OCI-LY1 (cell line): Measurements from ENCODE around the gene CCIN.

ENCODE experiments used
- H2AFZ ChIP-seq: fragments of 200-600 bp; sonication (generic), shearing (Covaris generic); 2 replicates; pipeline ENCODE4 v1.6.0; 2014; ENCODE audit warnings: antibody characterized with exemption, mild to moderate bottlenecking, low read length
- H3F3A ChIP-seq: fragments of 200-600 bp; sonication (generic), shearing (Covaris generic); 2 replicates; pipeline ENCODE4 v1.6.0; 2014; ENCODE audit warnings: mild to moderate bottlenecking, antibody characterized with exemption, low read length, moderate library complexity; ENCODE audit not compliant: insufficient read depth
- H3K27ac ChIP-seq: fragments of 200-600 bp; sonication (generic); 2 replicates; pipeline ENCODE4 v1.5.1; 2014; ENCODE audit warnings: low read length, mixed run types, mild to moderate bottlenecking, low read depth; ENCODE audit not compliant: poor library complexity, severe bottlenecking
- H3K27me3 ChIP-seq: fragments of 200-600 bp; sonication (generic); 2 replicates; pipeline ENCODE4 v1.6.0; 2014; ENCODE audit warnings: antibody characterized with exemption, mild to moderate bottlenecking, low read length, moderate library complexity; ENCODE audit not compliant: insufficient read depth
- H3K36me3 ChIP-seq: fragments of 200-600 bp; sonication (generic); 2 replicates; pipeline ENCODE4 v1.6.1; 2014; ENCODE audit warnings: mild to moderate bottlenecking, antibody characterized with exemption, low read length, moderate library complexity, mixed read lengths; ENCODE audit not compliant: insufficient read depth
- H3K4me1 ChIP-seq: fragments of 200-600 bp; sonication (generic); 2 replicates; pipeline ENCODE4 v1.5.1; 2014; ENCODE audit warnings: mild to moderate bottlenecking, low read length, moderate library complexity; ENCODE audit not compliant: insufficient read depth, severe bottlenecking
- H3K4me2 ChIP-seq: fragments of 200-600 bp; sonication (generic), shearing (Covaris generic); 2 replicates; pipeline ENCODE4 v1.6.1; 2014; ENCODE audit warnings: low read length
- H3K4me3 ChIP-seq: fragments of 200-600 bp; sonication (generic); 2 replicates; pipeline ENCODE4 v1.5.1; 2014; ENCODE audit warnings: low read length, low read depth, mild to moderate bottlenecking, mixed read lengths; ENCODE audit not compliant: poor library complexity, severe bottlenecking
- H3K79me2 ChIP-seq: fragments of 200-600 bp; shearing (Covaris generic); 2 replicates; pipeline ENCODE4 v1.6.1; 2016; ENCODE audit warnings: mixed run types, low read length, mixed read lengths; ENCODE audit not compliant: insufficient read depth
- H3K9ac ChIP-seq: fragments of 200-600 bp; sonication (generic), shearing (Covaris generic); 2 replicates; pipeline ENCODE4 v1.6.1; 2014; ENCODE audit warnings: mild to moderate bottlenecking, low read length, mixed read lengths
- H3K9me2 ChIP-seq: fragments of 200-600 bp; sonication (generic), shearing (Covaris generic); 2 replicates; pipeline ENCODE4 v1.6.1; 2014; ENCODE audit warnings: low read depth, mild to moderate bottlenecking, low read length, mixed read lengths
- H3K9me3 ChIP-seq: fragments of 200-600 bp; shearing (Covaris generic); 2 replicates; pipeline ENCODE4 v1.6.1; 2014; ENCODE audit warnings: low read length, mixed read lengths
- H4K20me1 ChIP-seq: fragments of 200-600 bp; sonication (generic), shearing (Covaris generic); 2 replicates; pipeline ENCODE4 v1.6.0; 2016; ENCODE audit warnings: mild to moderate bottlenecking, low read length; ENCODE audit not compliant: insufficient read depth
- CTCF ChIP-seq: fragments of 200-600 bp; sonication (generic), shearing (Covaris generic); IDR thresholded peaks from 2 replicates; pipeline ENCODE4 v1.5.1; 2017; ENCODE audit warnings: mild to moderate bottlenecking, antibody characterized with exemption, low read length, moderate library complexity, mixed read lengths
- EZH2 ChIP-seq: fragments of 200-600 bp; sonication (generic), shearing (Covaris generic); IDR thresholded peaks from 2 replicates; pipeline ENCODE4 v1.8.0; 2017; ENCODE audit warnings: borderline replicate concordance, mixed run types, mild to moderate bottlenecking, antibody characterized with exemption, low read length, moderate library complexity, mixed read lengths

The CCIN gene

GRCh38 chr9:36194326-36195000 is 25.3 kb downstream of the CCIN start:
- H3F3A ChIP-seq: no peaks in the 10 kb centered on the region
- no peaks in the 10 kb centered on the region for H3K9me3 ChIP-seq
- H3K79me2 ChIP-seq: peaks cover 52% of the 10 kb centered on the region
- H3K4me3 ChIP-seq: no peak overlapping the region
- no peak overlapping the region for H3K27ac ChIP-seq
- H2AFZ ChIP-seq: no peak overlapping the region
- H3K27me3 ChIP-seq: no peaks in the 10 kb centered on the region
- TF ChIP-seq CTCF: no peak
- no peaks in the 10 kb centered on the region for H3K9me2 ChIP-seq
- no peak overlapping the region for H3K4me2 ChIP-seq
- H3K36me3 ChIP-seq: peaks cover 50% of the 10 kb centered on the region
- no peaks in the 10 kb centered on the region for H4K20me1 ChIP-seq
- H3K9ac ChIP-seq: no peak overlapping the region
- peaks cover 36% of the 10 kb centered on the region for H3K4me1 ChIP-seq

DNA sequence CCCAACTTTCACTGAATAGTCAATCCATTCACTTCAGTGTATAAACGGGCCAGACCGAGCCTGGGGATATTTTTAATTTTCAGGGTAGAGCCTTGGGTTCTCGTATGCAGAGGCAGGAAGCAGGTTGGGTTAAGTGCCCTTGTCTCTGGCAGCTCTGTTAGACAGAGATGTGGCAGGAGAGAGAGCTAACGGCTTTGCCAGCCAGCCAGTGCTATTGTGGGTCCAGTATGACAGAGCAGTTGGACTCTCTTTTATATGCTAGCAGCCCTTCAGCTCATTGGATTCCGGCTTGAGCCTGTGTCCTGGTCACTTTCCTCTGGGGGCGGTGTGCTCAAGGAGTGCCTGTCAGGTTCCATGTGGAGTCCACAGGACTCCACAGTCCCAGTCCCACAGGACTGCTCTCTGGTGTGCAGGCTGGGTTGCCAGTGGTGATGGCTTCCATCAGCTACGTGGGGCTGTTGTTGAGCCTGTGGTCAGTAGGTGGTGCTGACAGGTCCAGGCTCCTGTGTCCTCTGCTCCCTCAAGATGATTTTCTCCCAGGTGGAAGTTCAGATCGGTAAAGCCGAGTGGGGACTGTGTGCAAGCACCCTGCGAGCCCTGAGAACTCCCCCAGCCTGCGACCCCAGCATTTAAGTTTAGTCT is 35.8 kb downstream of the CCIN start:
- Histone ChIP-seq H3K9me3 (no peaks in the 10 kb centered on the region), H3K27ac (no peak overlapping the region), H3K4me2 (no peak overlapping the region), H3K4me3 (no peak overlapping the region), H3K79me2 (0 out of 2 replicates have a peak, but pooled peaks cover 3% of the 10 kb centered on the region), H3K27me3 (no peaks in the 10 kb centered on the region), H4K20me1 (no peaks in the 10 kb centered on the region), H2AFZ (no peak overlapping the region), H3F3A (no peaks in the 10 kb centered on the region), H3K36me3 (peaks cover 100% of the 10 kb centered on the region), H3K9me2 (no peaks in the 10 kb centered on the region), H3K4me1 (no peaks in the 10 kb centered on the region), H3K9ac (no peak overlapping the region)
- TF ChIP-seq EZH2: no peak

- TF ChIP-seq EZH2 (no peak), CTCF (no peak)
- H3K9me2 ChIP-seq: no peaks in the 10 kb centered on the region
- H2AFZ ChIP-seq: no peak overlapping the region
- H3K4me2 ChIP-seq: no peak overlapping the region
- H3K9me3 ChIP-seq: no peaks in the 10 kb centered on the region
- no peaks in the 10 kb centered on the region for H3K4me1 ChIP-seq
- H3K27me3 ChIP-seq: no peaks in the 10 kb centered on the region
- no peaks in the 10 kb centered on the region for H4K20me1 ChIP-seq
- no peak overlapping the region for H3K9ac ChIP-seq
- 0 out of 2 replicates have a peak, but pooled peaks cover 3% of the 10 kb centered on the region for H3K79me2 ChIP-seq
- H3K4me3 ChIP-seq: no peak overlapping the region
- H3F3A ChIP-seq: no peaks in the 10 kb centered on the region
- H3K36me3 ChIP-seq: peaks cover 100% of the 10 kb centered on the region
- no peak overlapping the region for H3K27ac ChIP-seq
These were observed 37.8 kb downstream of the CCIN start for GRCh38 chr9:36207016-36207415.
